ENCODE results near the gene RBBP9.
"Not testable (repeated sequence)": the region's sequence is repeated elsewhere in the genome, so short reads cannot be mapped to it uniquely, and the experiment has no call there.

Gene RBBP9

GRCh38 chr20:18527836-18528235, 30.8 kb upstream of the RBBP9 start:
- Histone ChIP-seq H3K4me1 (ENCODE audit: control insufficient read depth in 1 of 2, insufficient read depth in 2 of 2, low read length in 2 of 2) (no peaks in the 10 kb centered on the region), H3K9me3 (ENCODE audit: control insufficient read depth in 1 of 2, low read length in 2 of 2) (no peaks in the 10 kb centered on the region), H3K27me3 (ENCODE audit: control insufficient read depth in 1 of 2, insufficient read depth in 2 of 2, low read length in 2 of 2) (no peaks in the 10 kb centered on the region), H3K9ac (ENCODE audit: low read depth in 1 of 2, low read length in 2 of 2) (no peak overlapping the region), H3K27ac (ENCODE audit: low read depth, low read length) (no peak overlapping the region), H3K36me3 (ENCODE audit: control insufficient read depth in 1 of 2, insufficient read depth in 2 of 2, low read length in 2 of 2) (peaks cover 60 to 86% of the 10 kb centered on the region in 2 donors), H3K4me3 (ENCODE audit: low read depth in 1 of 2, low read length in 2 of 2) (no peak overlapping the region)

- Histone ChIP-seq H3K4me3 (ENCODE audit: low read depth in 1 of 2, low read length in 2 of 2) (no peak overlapping the region), H3K36me3 (ENCODE audit: control insufficient read depth in 1 of 2, insufficient read depth in 2 of 2, low read length in 2 of 2) (peaks cover 55 to 81% of the 10 kb centered on the region in 2 donors), H3K9ac (ENCODE audit: low read depth in 1 of 2, low read length in 2 of 2) (no peak overlapping the region), H3K9me3 (ENCODE audit: control insufficient read depth in 1 of 2, low read length in 2 of 2) (no peaks in the 10 kb centered on the region), H3K27ac (ENCODE audit: low read depth, low read length) (no peak overlapping the region), H3K27me3 (ENCODE audit: control insufficient read depth in 1 of 2, insufficient read depth in 2 of 2, low read length in 2 of 2) (no peaks in the 10 kb centered on the region), H3K4me1 (ENCODE audit: control insufficient read depth in 1 of 2, insufficient read depth in 2 of 2, low read length in 2 of 2) (no peaks in the 10 kb centered on the region)
Observed at GRCh38 chr20:18527339-18527738, 30.3 kb upstream of the RBBP9 start.

GRCh38 chr20:18526761-18527160, 29.7 kb upstream of the RBBP9 start:
- H3K9me3 ChIP-seq (ENCODE audit: control insufficient read depth in 1 of 2, low read length in 2 of 2); H3K9ac ChIP-seq (ENCODE audit: low read depth in 1 of 2, low read length in 2 of 2); H3K27ac ChIP-seq (ENCODE audit: low read depth, low read length); H3K27me3 ChIP-seq (ENCODE audit: control insufficient read depth in 1 of 2, insufficient read depth in 2 of 2, low read length in 2 of 2); H3K4me3 ChIP-seq (ENCODE audit: low read depth in 1 of 2, low read length in 2 of 2); H3K4me1 ChIP-seq (ENCODE audit: control insufficient read depth in 1 of 2, insufficient read depth in 2 of 2, low read length in 2 of 2): not testable (repeated sequence)
- peaks cover 55 to 81% of the 10 kb centered on the region in 2 donors for H3K36me3 ChIP-seq (ENCODE audit: control insufficient read depth in 1 of 2, insufficient read depth in 2 of 2, low read length in 2 of 2)

- no peaks in the 10 kb centered on the region for H3K4me1 ChIP-seq (ENCODE audit: control insufficient read depth in 1 of 2, insufficient read depth in 2 of 2, low read length in 2 of 2)
- H3K36me3 ChIP-seq (ENCODE audit: control insufficient read depth in 1 of 2, insufficient read depth in 2 of 2, low read length in 2 of 2), result peaks cover 42 to 68% of the 10 kb centered on the region in 2 donors
- no peak overlapping the region for H3K4me3 ChIP-seq (ENCODE audit: low read depth in 1 of 2, low read length in 2 of 2)
- H3K9ac ChIP-seq (ENCODE audit: low read depth in 1 of 2, low read length in 2 of 2), result no peak overlapping the region
- no peaks in the 10 kb centered on the region for H3K27me3 ChIP-seq (ENCODE audit: control insufficient read depth in 1 of 2, insufficient read depth in 2 of 2, low read length in 2 of 2)
- no peak overlapping the region for H3K27ac ChIP-seq (ENCODE audit: low read depth, low read length)
- H3K9me3 ChIP-seq (ENCODE audit: control insufficient read depth in 1 of 2, low read length in 2 of 2), result no peaks in the 10 kb centered on the region
Observed at GRCh38 chr20:18524646-18525045, 27.6 kb upstream of the RBBP9 start.

GRCh38 chr20:18523066-18523465, 26.0 kb upstream of the RBBP9 start:
- Histone ChIP-seq H3K9ac (ENCODE audit: low read depth in 1 of 2, low read length in 2 of 2) (no peak overlapping the region), H3K36me3 (ENCODE audit: control insufficient read depth in 1 of 2, insufficient read depth in 2 of 2, low read length in 2 of 2) (peaks cover 30 to 52% of the 10 kb centered on the region in 2 donors), H3K27me3 (ENCODE audit: control insufficient read depth in 1 of 2, insufficient read depth in 2 of 2, low read length in 2 of 2) (no peaks in the 10 kb centered on the region), H3K4me1 (ENCODE audit: control insufficient read depth in 1 of 2, insufficient read depth in 2 of 2, low read length in 2 of 2) (no peaks in the 10 kb centered on the region), H3K27ac (ENCODE audit: low read depth, low read length) (no peak overlapping the region), H3K4me3 (ENCODE audit: low read depth in 1 of 2, low read length in 2 of 2) (no peak overlapping the region), H3K9me3 (ENCODE audit: control insufficient read depth in 1 of 2, low read length in 2 of 2) (no peaks in the 10 kb centered on the region)

GRCh38 chr20:18522066-18522465, 25.0 kb upstream of the RBBP9 start:
- peaks cover 22 to 45% of the 10 kb centered on the region in 2 donors for H3K36me3 ChIP-seq (ENCODE audit: control insufficient read depth in 1 of 2, insufficient read depth in 2 of 2, low read length in 2 of 2)
- H3K27ac ChIP-seq (ENCODE audit: low read depth, low read length); H3K27me3 ChIP-seq (ENCODE audit: control insufficient read depth in 1 of 2, insufficient read depth in 2 of 2, low read length in 2 of 2); H3K4me3 ChIP-seq (ENCODE audit: low read depth in 1 of 2, low read length in 2 of 2); H3K9ac ChIP-seq (ENCODE audit: low read depth in 1 of 2, low read length in 2 of 2); H3K9me3 ChIP-seq (ENCODE audit: control insufficient read depth in 1 of 2, low read length in 2 of 2); H3K4me1 ChIP-seq (ENCODE audit: control insufficient read depth in 1 of 2, insufficient read depth in 2 of 2, low read length in 2 of 2): not testable (repeated sequence)

- Histone ChIP-seq H3K9me3 (ENCODE audit: control insufficient read depth in 1 of 2, low read length in 2 of 2) (no peaks in the 10 kb centered on the region), H3K36me3 (ENCODE audit: control insufficient read depth in 1 of 2, insufficient read depth in 2 of 2, low read length in 2 of 2) (peaks cover 5 to 40% of the 10 kb centered on the region in 2 donors), H3K9ac (ENCODE audit: low read depth in 1 of 2, low read length in 2 of 2) (no peak overlapping the region), H3K4me3 (ENCODE audit: low read depth in 1 of 2, low read length in 2 of 2) (no peak overlapping the region), H3K27me3 (ENCODE audit: control insufficient read depth in 1 of 2, insufficient read depth in 2 of 2, low read length in 2 of 2) (no peaks in the 10 kb centered on the region), H3K27ac (ENCODE audit: low read depth, low read length) (no peak overlapping the region), H3K4me1 (ENCODE audit: control insufficient read depth in 1 of 2, insufficient read depth in 2 of 2, low read length in 2 of 2) (no peaks in the 10 kb centered on the region)
Observed at GRCh38 chr20:18515973-18516372, 18.9 kb upstream of the RBBP9 start.

- Histone ChIP-seq H3K4me1 (ENCODE audit: control insufficient read depth in 1 of 2, insufficient read depth in 2 of 2, low read length in 2 of 2) (peaks cover 0 to 5% of the 10 kb centered on the region in 2 donors), H3K27ac (ENCODE audit: low read depth, low read length) (no peak overlapping the region), H3K36me3 (ENCODE audit: control insufficient read depth in 1 of 2, insufficient read depth in 2 of 2, low read length in 2 of 2) (peaks cover 5 to 50% of the 10 kb centered on the region in 2 donors), H3K4me3 (ENCODE audit: low read depth in 1 of 2, low read length in 2 of 2) (no peak overlapping the region), H3K27me3 (ENCODE audit: control insufficient read depth in 1 of 2, insufficient read depth in 2 of 2, low read length in 2 of 2) (no peaks in the 10 kb centered on the region), H3K9me3 (ENCODE audit: control insufficient read depth in 1 of 2, low read length in 2 of 2) (no peaks in the 10 kb centered on the region), H3K9ac (ENCODE audit: low read depth in 1 of 2, low read length in 2 of 2) (no peak overlapping the region)
Observed at GRCh38 chr20:18514127-18514526, 17.1 kb upstream of the RBBP9 start.

- Histone ChIP-seq H3K36me3 (ENCODE audit: control insufficient read depth in 1 of 2, insufficient read depth in 2 of 2, low read length in 2 of 2) (peaks cover 5 to 50% of the 10 kb centered on the region in 2 donors), H3K4me3 (ENCODE audit: low read depth in 1 of 2, low read length in 2 of 2) (no peak overlapping the region), H3K27ac (ENCODE audit: low read depth, low read length) (no peak overlapping the region), H3K27me3 (ENCODE audit: control insufficient read depth in 1 of 2, insufficient read depth in 2 of 2, low read length in 2 of 2) (no peaks in the 10 kb centered on the region), H3K9me3 (ENCODE audit: control insufficient read depth in 1 of 2, low read length in 2 of 2) (no peaks in the 10 kb centered on the region), H3K4me1 (ENCODE audit: control insufficient read depth in 1 of 2, insufficient read depth in 2 of 2, low read length in 2 of 2) (peaks cover 3 to 5% of the 10 kb centered on the region in 2 donors), H3K9ac (ENCODE audit: low read depth in 1 of 2, low read length in 2 of 2) (no peak overlapping the region)
Observed at GRCh38 chr20:18513208-18513607, 16.2 kb upstream of the RBBP9 start.

- no peak overlapping the region for H3K9ac ChIP-seq (ENCODE audit: low read depth in 1 of 2, low read length in 2 of 2)
- H3K36me3 ChIP-seq (ENCODE audit: control insufficient read depth in 1 of 2, insufficient read depth in 2 of 2, low read length in 2 of 2), result peaks cover 5 to 43% of the 10 kb centered on the region in 2 donors
- H3K4me1 ChIP-seq (ENCODE audit: control insufficient read depth in 1 of 2, insufficient read depth in 2 of 2, low read length in 2 of 2), result peaks cover 6 to 9% of the 10 kb centered on the region in 2 donors
- H3K27me3 ChIP-seq (ENCODE audit: control insufficient read depth in 1 of 2, insufficient read depth in 2 of 2, low read length in 2 of 2), result no peaks in the 10 kb centered on the region
- H3K27ac ChIP-seq (ENCODE audit: low read depth, low read length), result no peak overlapping the region
- no peak overlapping the region for H3K4me3 ChIP-seq (ENCODE audit: low read depth in 1 of 2, low read length in 2 of 2)
- no peaks in the 10 kb centered on the region for H3K9me3 ChIP-seq (ENCODE audit: control insufficient read depth in 1 of 2, low read length in 2 of 2)
Observed at GRCh38 chr20:18511571-18511970, 14.5 kb upstream of the RBBP9 start.

Data from duodenal mucosa (tissue), 2 donors.